ENCODE data around the gene PTDSS2.

Gene PTDSS2

DNA sequence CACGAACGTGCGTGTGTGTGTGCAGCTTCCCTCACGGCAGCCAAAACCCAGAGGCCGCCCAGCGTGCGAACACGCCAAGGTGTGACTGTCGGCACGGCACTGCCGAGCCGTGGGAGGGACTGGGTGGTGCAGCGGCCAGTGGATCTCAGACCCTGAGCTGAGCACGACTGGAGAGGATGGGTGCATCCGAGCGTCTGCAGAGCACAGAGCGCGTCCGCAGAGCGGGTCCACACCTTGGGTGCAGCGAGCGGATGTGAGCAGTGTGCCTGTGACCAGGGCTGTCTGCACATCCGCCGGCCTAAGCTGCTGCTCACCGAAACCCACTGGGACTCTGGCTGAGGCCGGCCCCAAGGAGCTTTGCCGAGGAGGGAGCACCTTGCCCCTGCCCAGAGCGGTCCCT is 22.7 kb downstream of the PTDSS2 start:
- no peaks in the 10 kb centered on the region for H3K9me2 ChIP-seq (replicated peaks; ENCODE audit: insufficient read depth, low read length)
- no peaks in the 10 kb centered on the region for H3K79me2 ChIP-seq (ENCODE audit: low read length)
- no peak overlapping the region for H3K4me3 ChIP-seq (ENCODE audit: low read length)

GRCh38 chr11:473415-473814 is 23.3 kb downstream of the PTDSS2 start:
- H3K9me3 ChIP-seq (replicated peaks; ENCODE audit: insufficient read depth, low read length) = no peaks in the 10 kb centered on the region
- H3K4me2 ChIP-seq (ENCODE audit: low read depth, low read length) = no peak overlapping the region
- H3K4me3 ChIP-seq (ENCODE audit: low read length) = no peak overlapping the region
- H3K27me3 ChIP-seq (replicated peaks; ENCODE audit: insufficient read depth, low read length) = no peaks in the 10 kb centered on the region
- no peak for TF ChIP-seq EZH2 (optimal IDR thresholded peaks at IDR 0.05; ENCODE audit: low read depth, low read length)
- TF ChIP-seq CTCF (IDR thresholded peaks at IDR 0.05; ENCODE audit: low read length) = no peak
- no peak for TF ChIP-seq EZH2phosphoT487 (IDR thresholded peaks at IDR 0.05; ENCODE audit: low read length)
- H3K36me3 ChIP-seq (replicated peaks; ENCODE audit: insufficient read depth, low read length) = no peaks in the 10 kb centered on the region
- no peak for DNase-seq
- H3K4me1 ChIP-seq (ENCODE audit: low read length) = no peaks in the 10 kb centered on the region
- H3K79me2 ChIP-seq (ENCODE audit: low read length) = no peaks in the 10 kb centered on the region
- H3K9me2 ChIP-seq (replicated peaks; ENCODE audit: insufficient read depth, low read length) = no peaks in the 10 kb centered on the region
- no peak overlapping the region for H2AFZ ChIP-seq (ENCODE audit: low read length)
- no peaks in the 10 kb centered on the region for H3F3A ChIP-seq (ENCODE audit: insufficient read depth, low read length)
- no peaks in the 10 kb centered on the region for H4K20me1 ChIP-seq (ENCODE audit: insufficient read depth, low read length)
- H3K9ac ChIP-seq (ENCODE audit: low read length) = no peak overlapping the region
- H3K27ac ChIP-seq (ENCODE audit: low read length) = no peak overlapping the region

More for the DNA sequence above, 22.7 kb downstream of the PTDSS2 start:
- DNase-seq = no peak
- Histone ChIP-seq H3K4me2 (ENCODE audit: low read depth, low read length) (no peak overlapping the region), H3K9me3 (replicated peaks; ENCODE audit: insufficient read depth, low read length) (no peaks in the 10 kb centered on the region), H3F3A (ENCODE audit: insufficient read depth, low read length) (no peaks in the 10 kb centered on the region), H3K4me1 (ENCODE audit: low read length) (no peaks in the 10 kb centered on the region), H3K27ac (ENCODE audit: low read length) (no peak overlapping the region), H3K27me3 (replicated peaks; ENCODE audit: insufficient read depth, low read length) (no peaks in the 10 kb centered on the region), H4K20me1 (ENCODE audit: insufficient read depth, low read length) (no peaks in the 10 kb centered on the region), H3K9ac (ENCODE audit: low read length) (no peak overlapping the region), H2AFZ (ENCODE audit: low read length) (no peak overlapping the region), H3K36me3 (replicated peaks; ENCODE audit: insufficient read depth, low read length) (no peaks in the 10 kb centered on the region)
- no peak for TF ChIP-seq EZH2phosphoT487 (IDR thresholded peaks at IDR 0.05; ENCODE audit: low read length)
- TF ChIP-seq CTCF (IDR thresholded peaks at IDR 0.05; ENCODE audit: low read length) = no peak
- no peak for TF ChIP-seq EZH2 (optimal IDR thresholded peaks at IDR 0.05; ENCODE audit: low read depth, low read length)

DNA sequence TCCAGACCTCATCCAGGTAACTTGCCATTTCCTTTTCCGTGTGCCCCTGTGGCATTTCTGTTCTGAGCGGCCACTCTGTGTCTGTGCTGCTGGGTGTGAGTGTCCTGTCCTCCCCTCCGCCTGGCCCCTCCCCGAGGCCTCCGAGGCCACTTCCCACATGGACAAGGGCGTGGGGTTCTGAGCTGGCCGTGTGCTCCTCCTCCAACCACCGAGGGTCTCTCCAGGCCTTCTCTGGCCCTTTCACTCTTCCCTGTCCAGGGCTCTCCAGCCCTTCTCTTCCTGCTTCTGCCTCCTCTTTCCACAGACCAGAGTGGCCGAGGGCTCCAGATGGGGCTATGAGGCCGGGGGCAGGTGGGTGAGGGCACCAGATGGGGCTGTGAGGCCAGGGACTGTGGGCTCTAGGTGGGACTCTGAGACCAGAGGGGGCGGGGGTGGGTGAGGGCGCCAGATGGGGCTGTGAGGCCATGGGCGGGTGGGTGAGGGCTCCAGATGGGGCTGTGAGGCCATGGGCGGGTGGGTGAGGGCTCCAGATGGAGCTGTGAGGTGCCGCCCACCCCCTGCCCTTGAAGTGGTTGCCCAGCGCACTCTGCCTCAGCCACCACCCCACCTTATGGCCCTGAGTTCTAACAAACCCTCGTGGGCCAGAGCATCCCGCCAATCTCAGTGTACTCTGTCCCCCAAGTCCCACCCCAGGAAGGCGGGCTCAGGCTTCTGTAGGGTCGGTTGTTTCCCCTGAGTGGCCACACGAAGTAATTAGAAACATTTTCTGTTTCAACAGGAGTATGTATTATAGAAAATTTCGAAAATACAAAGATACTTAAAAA is 24.1 kb downstream of the PTDSS2 start:
- Histone ChIP-seq H3K36me3 (replicated peaks; ENCODE audit: insufficient read depth, low read length) (no peaks in the 10 kb centered on the region), H3F3A (ENCODE audit: insufficient read depth, low read length) (no peaks in the 10 kb centered on the region), H3K4me1 (ENCODE audit: low read length) (no peaks in the 10 kb centered on the region), H3K9me3 (replicated peaks; ENCODE audit: insufficient read depth, low read length) (no peaks in the 10 kb centered on the region), H3K9me2 (replicated peaks; ENCODE audit: insufficient read depth, low read length) (no peaks in the 10 kb centered on the region), H4K20me1 (ENCODE audit: insufficient read depth, low read length) (no peaks in the 10 kb centered on the region), H3K27ac (ENCODE audit: low read length) (no peak overlapping the region), H3K79me2 (ENCODE audit: low read length) (no peaks in the 10 kb centered on the region), H3K4me3 (ENCODE audit: low read length) (no peak overlapping the region), H3K4me2 (ENCODE audit: low read depth, low read length) (no peak overlapping the region), H2AFZ (ENCODE audit: low read length) (no peak overlapping the region), H3K27me3 (replicated peaks; ENCODE audit: insufficient read depth, low read length) (no peaks in the 10 kb centered on the region), H3K9ac (ENCODE audit: low read length) (no peak overlapping the region)
- TF ChIP-seq EZH2 (optimal IDR thresholded peaks at IDR 0.05; ENCODE audit: low read depth, low read length) (no peak), CTCF (IDR thresholded peaks at IDR 0.05; ENCODE audit: low read length) (no peak), EZH2phosphoT487 (IDR thresholded peaks at IDR 0.05; ENCODE audit: low read length) (no peak)
- no peak for DNase-seq
